H9 (cell line): ENCODE data around the gene NMS. TPM values are rescaled to one million over a fixed set of nuclear protein-coding genes. Genes with fewer than 3 reads are reported as not detected.

Source experiments
- DNase-seq: peaks from one replicate; pipeline ENCODE4 v3.0.0-alpha.2; 2017
- H2AFZ ChIP-seq: one replicate; pipeline ENCODE4 v1.6.1; 2013; ENCODE audit warnings: mild to moderate bottlenecking, low read length, control low read depth, moderate library complexity
- H2AK5ac ChIP-seq: 2 replicates; pipeline ENCODE4 v1.6.1; 2013; ENCODE audit warnings: low read length, control low read depth, mixed read lengths; ENCODE audit not compliant: insufficient read length
- H2BK120ac ChIP-seq: one replicate; pipeline ENCODE4 v1.6.1; 2013; ENCODE audit warnings: low read depth, mild to moderate bottlenecking, low read length, control low read depth, inconsistent platforms; ENCODE audit not compliant: poor library complexity, severe bottlenecking
- H2BK12ac ChIP-seq: 2 replicates; pipeline ENCODE4 v1.6.1; 2013; ENCODE audit warnings: low read length, control low read depth, mixed read lengths, low read depth; ENCODE audit not compliant: insufficient read length
- H2BK15ac ChIP-seq: 2 replicates; pipeline ENCODE4 v1.6.1; 2013; ENCODE audit warnings: low read depth, low read length, control low read depth
- H2BK20ac ChIP-seq: one replicate; pipeline ENCODE4 v1.6.1; 2013; ENCODE audit warnings: low read depth, mild to moderate bottlenecking, low read length, control low read depth, inconsistent platforms; ENCODE audit not compliant: poor library complexity, severe bottlenecking
- H2BK5ac ChIP-seq: 2 replicates; pipeline ENCODE4 v1.6.1; 2013; ENCODE audit warnings: low read length, control low read depth, mixed read lengths; ENCODE audit not compliant: insufficient read length
- H3K14ac ChIP-seq: 2 replicates; pipeline ENCODE4 v1.6.1; 2013; ENCODE audit warnings: low read length, control low read depth; ENCODE audit not compliant: insufficient read depth
- H3K18ac ChIP-seq: 2 replicates; pipeline ENCODE4 v1.6.1; 2013; ENCODE audit warnings: low read depth, mild to moderate bottlenecking, mixed read lengths, low read length, control low read depth; ENCODE audit not compliant: insufficient read length
- H3K23ac ChIP-seq: 2 replicates; pipeline ENCODE4 v1.6.1; 2013; ENCODE audit warnings: low read length, control low read depth, mixed read lengths, low read depth; ENCODE audit not compliant: insufficient read length
- H3K23me2 ChIP-seq: 2 replicates; pipeline ENCODE4 v1.6.1; 2013; ENCODE audit warnings: low read depth, mild to moderate bottlenecking, mixed read lengths, low read length, control low read depth; ENCODE audit not compliant: insufficient read length, poor library complexity, severe bottlenecking
- H3K27ac ChIP-seq: 2 replicates; pipeline ENCODE4 v1.5.1; 2013; ENCODE audit warnings: low read length, control low read depth, mixed read lengths, low read depth; ENCODE audit not compliant: insufficient read length
- H3K27me3 ChIP-seq: 2 replicates; pipeline ENCODE4 v1.6.1; 2013; ENCODE audit warnings: low read length, control low read depth, inconsistent platforms; ENCODE audit not compliant: insufficient read depth
- H3K4ac ChIP-seq: 2 replicates; pipeline ENCODE4 v1.6.1; 2013; ENCODE audit warnings: low read depth, mild to moderate bottlenecking, control low read depth, inconsistent platforms, low read length, moderate library complexity
- H3K4me1 ChIP-seq: 2 replicates; pipeline ENCODE4 v1.6.1; 2013; ENCODE audit warnings: low read length, control low read depth, inconsistent platforms; ENCODE audit not compliant: insufficient read depth
- H3K4me2 ChIP-seq: 2 replicates; pipeline ENCODE4 v1.6.1; 2013; ENCODE audit warnings: low read length, control low read depth, mixed read lengths; ENCODE audit not compliant: insufficient read length, insufficient read depth
- H3K56ac ChIP-seq: 2 replicates; pipeline ENCODE4 v1.6.1; 2013; ENCODE audit warnings: low read depth, mild to moderate bottlenecking, mixed read lengths, low read length, control low read depth; ENCODE audit not compliant: insufficient read length
- H3K79me1 ChIP-seq: 2 replicates; pipeline ENCODE4 v1.6.1; 2013; ENCODE audit warnings: low read depth, mild to moderate bottlenecking, moderate library complexity, low read length, control low read depth, inconsistent platforms; ENCODE audit not compliant: insufficient read depth, poor library complexity, severe bottlenecking
- H3K79me2 ChIP-seq: 2 replicates; pipeline ENCODE4 v1.6.1; 2013; ENCODE audit warnings: low read length, control low read depth, inconsistent platforms; ENCODE audit not compliant: insufficient read depth
- H3K9ac ChIP-seq: 2 replicates; pipeline ENCODE4 v1.6.1; 2013; ENCODE audit warnings: low read length, control low read depth, mixed read lengths; ENCODE audit not compliant: insufficient read length; ENCODE audit errors: extremely low read depth
- H3K9me3 ChIP-seq: one replicate; pipeline ENCODE4 v1.6.1; 2013; ENCODE audit warnings: low read depth, low read length, inconsistent platforms; ENCODE audit not compliant: control insufficient read depth
- H3T11ph ChIP-seq: one replicate; pipeline ENCODE4 v1.6.1; 2013; ENCODE audit warnings: mild to moderate bottlenecking, low read length, control low read depth, inconsistent platforms
- H4K20me1 ChIP-seq: one replicate; pipeline ENCODE4 v1.6.1; 2013; ENCODE audit not compliant: control insufficient read depth, insufficient read length, insufficient read depth
- H4K5ac ChIP-seq: 2 replicates; pipeline ENCODE4 v1.6.1; 2013; ENCODE audit warnings: low read depth, mild to moderate bottlenecking, mixed read lengths, low read length, control low read depth; ENCODE audit not compliant: insufficient read length
- H4K8ac ChIP-seq: replicated peaks from 2 replicates; pipeline ENCODE4 v1.6.1; 2013; ENCODE audit warnings: low read length, control low read depth, mixed read lengths, low read depth; ENCODE audit not compliant: insufficient read length
- H4K91ac ChIP-seq: 2 replicates; pipeline ENCODE4 v1.6.1; 2013; ENCODE audit warnings: low read depth, mild to moderate bottlenecking, moderate library complexity, mixed read lengths, low read length, control low read depth; ENCODE audit not compliant: insufficient read length
- H3K27ac Mint-ChIP-seq, 3 experiments: 2 replicates in 2 of 3; 3 replicates in 1 of 3; pipeline ENCODE4 v1.8.0; 2020 to 2021; ENCODE audit warnings: mixed read lengths in 3 of 3, mild to moderate bottlenecking in 1 of 3, moderate library complexity in 1 of 3
- H3K27me3 Mint-ChIP-seq: 2 replicates; pipeline ENCODE4 v1.8.0; 2021; ENCODE audit warnings: low read depth, mild to moderate bottlenecking, moderate library complexity, mixed read lengths
- H3K36me3 Mint-ChIP-seq, 3 experiments: 2 replicates in 2 of 3; 3 replicates in 1 of 3; pipeline ENCODE4 v1.8.0; 2020 to 2021; ENCODE audit warnings: low read depth in 3 of 3, mixed read lengths in 3 of 3; ENCODE audit not compliant: insufficient read depth in 1 of 3
- H3K4me1 Mint-ChIP-seq, 2 experiments: 2 replicates each; pipeline ENCODE4 v1.8.0; 2020; ENCODE audit warnings: mixed read lengths in 2 of 2
- H3K4me3 Mint-ChIP-seq, 2 experiments: 2 replicates in 1 of 2; 3 replicates in 1 of 2; pipeline ENCODE4 v1.8.0; 2020 to 2021; ENCODE audit warnings: mild to moderate bottlenecking in 2 of 2, mixed read lengths in 2 of 2, moderate library complexity in 1 of 2
- H3K9me3 Mint-ChIP-seq, 2 experiments: 2 replicates in 1 of 2; 3 replicates in 1 of 2; pipeline ENCODE4 v1.8.0; 2020; ENCODE audit warnings: mild to moderate bottlenecking in 2 of 2, mixed read lengths in 2 of 2, moderate library complexity in 1 of 2
- CTCF ChIP-seq: fragments of 200-600 bp; sonication (generic); conservative IDR thresholded peaks from 3 replicates; pipeline ENCODE4 v1.8.0; 2021; ENCODE audit warnings: antibody characterized with exemption, mild to moderate bottlenecking
- whole genome bisulfite sequencing: extraction: QIAGEN DNeasy Blood & Tissue Kit; methylation state at CpG from one replicate; pipeline ENCODE4 v1.1.7; 2013; ENCODE audit warnings: missing lambda C conversion rate, low lambda C conversion rate, mixed read lengths; ENCODE audit not compliant: insufficient read length; ENCODE audit errors: extremely low coverage; 5-methylcytosine and 5-hydroxymethylcytosine counted together
- total RNA-seq: library from RNA; stranded (reverse); gene quantifications from 2 replicates; pipeline ENCODE4 v1.2.1, GENCODE V29; 2021

The NMS gene
- total RNA-seq, 1 experiment from 2014 or later: not detected

- Histone ChIP-seq H3K4me2 (no peak overlapping the region), H4K20me1 (no peaks in the 10 kb centered on the region), H2AFZ (no peak overlapping the region), H2BK20ac (no peak overlapping the region), H3K9ac (no peak overlapping the region), H2AK5ac (no peak overlapping the region), H3K9me3 (no peaks in the 10 kb centered on the region), H3K79me1 (no peaks in the 10 kb centered on the region), H2BK120ac (no peak overlapping the region), H2BK5ac (no peak overlapping the region), H4K91ac (no peak overlapping the region), H3K27me3 (no peaks in the 10 kb centered on the region), H2BK12ac (no peak overlapping the region), H3K14ac (no peak overlapping the region), H3K18ac (no peak overlapping the region), H3K27ac (no peak overlapping the region), H2BK15ac (no peak overlapping the region), H3K4ac (no peak overlapping the region), H3K4me1 (no peaks in the 10 kb centered on the region), H3K23me2 (no peaks in the 10 kb centered on the region), H4K5ac (no peak overlapping the region), H3K79me2 (no peaks in the 10 kb centered on the region), H3K56ac (no peak overlapping the region), H4K8ac (no peak overlapping the region), H3T11ph (no peak overlapping the region), H3K23ac (no peak overlapping the region)
- TF ChIP-seq CTCF: no peak
- H3K9me3 Mint-ChIP-seq: peaks cover 0 to 2% of the 10 kb centered on the region in 2 experiments; a peak in 1 of 5 replicates
- H3K36me3 Mint-ChIP-seq: no peaks in the 10 kb centered on the region
- no peaks in the 10 kb centered on the region for H3K27me3 Mint-ChIP-seq
- WGBS: no CpG with 5 or more reads among the region's 6 CpGs
- H3K4me1 Mint-ChIP-seq: peaks cover 4 to 7% of the 10 kb centered on the region in 2 experiments; a peak in 3 of 4 replicates
- DNase-seq: no peak
- no peak overlapping the region for H3K27ac Mint-ChIP-seq
- H3K4me3 Mint-ChIP-seq: no peak overlapping the region
Observed at GRCh38 chr2:100529900-100530299, 59.6 kb downstream of the NMS start.

Other genes with a start within 250 kb of the NMS start
- gene LONRF2, start 148.0 kb upstream of the NMS start, total RNA-seq: 2.4 and 2.7 TPM in 2 replicates
- gene CHST10, start 52.8 kb upstream of the NMS start, total RNA-seq: 29.7 and 29.8 TPM in 2 replicates
- 39.4 and 43.3 TPM in 2 replicates for gene PDCL3, start 92.5 kb downstream of the NMS start, total RNA-seq